HG03439 (cell line): ENCODE data around the gene NSFL1C.
A peak's percentile ranks its signal among the peaks of the same experiment; 100 is the strongest.

Source experiments
- ATAC-seq: cut with Tn5 transposase; IDR thresholded peaks from one replicate; pipeline ENCODE4 v1.9.1; 2021; ENCODE audit warnings: mild to moderate bottlenecking, moderate library complexity; ENCODE audit not compliant: unreplicated experiment

NSFL1C gene

GRCh38 chr20:1486566-1486965 is 19.9 kb upstream of the NSFL1C start:
- no peak for ATAC-seq

GRCh38 chr20:1484438-1485116 is 17.9 kb upstream of the NSFL1C start:
- no peak for ATAC-seq

- ATAC-seq = no peak
These were observed 13.4 kb upstream of the NSFL1C start for GRCh38 chr20:1479831-1480595.

- no peak for ATAC-seq
These were observed 11.9 kb upstream of the NSFL1C start for GRCh38 chr20:1478566-1478965.

GRCh38 chr20:1477896-1478490 is 11.3 kb upstream of the NSFL1C start:
- ATAC-seq = no peak

GRCh38 chr20:1474817-1475603 is 8.4 kb upstream of the NSFL1C start:
- no peak for ATAC-seq

- ATAC-seq = no peak
These were observed 7.7 kb upstream of the NSFL1C start for GRCh38 chr20:1474325-1474724.

- no peak for ATAC-seq
These were observed 6.9 kb upstream of the NSFL1C start for GRCh38 chr20:1473246-1474220.

GRCh38 chr20:1472556-1473245 is 6.1 kb upstream of the NSFL1C start:
- no peak for ATAC-seq

- ATAC-seq = no peak
These were observed 4.6 kb upstream of the NSFL1C start for GRCh38 chr20:1471242-1471641.

- peak; percentile 37 for ATAC-seq
These were observed 3.4 kb upstream of the NSFL1C start for GRCh38 chr20:1469925-1470571.

- no peak for ATAC-seq
These were observed 2.8 kb upstream of the NSFL1C start for GRCh38 chr20:1469306-1469905.

GRCh38 chr20:1468117-1468624 is 1.5 kb upstream of the NSFL1C start:
- no peak for ATAC-seq

GRCh38 chr20:1467355-1468116 is 887 bp upstream of the NSFL1C start:
- no peak for ATAC-seq

GRCh38 chr20:1467082-1467354 is 369 bp upstream of the NSFL1C start:
- ATAC-seq = no peak

GRCh38 chr20:1465470-1466210 is 1.0 kb downstream of the NSFL1C start:
- ATAC-seq = no peak

GRCh38 chr20:1463971-1464570 is 2.6 kb downstream of the NSFL1C start:
- no peak for ATAC-seq
